ENCODE measurements around the gene EGLN2. TPM values are rescaled to one million over a fixed set of nuclear protein-coding genes. Genes with fewer than 3 reads are reported as not detected.

The EGLN2 gene
- total RNA-seq, 1 experiment from 2014 or later = 131 TPM

- Histone ChIP-seq H3K4ac (ENCODE audit: low read depth, low read length) (no peak overlapping the region), H2BK120ac (ENCODE audit: low read depth, low read length, poor library complexity, severe bottlenecking) (no peak overlapping the region), H2BK5ac (ENCODE audit: insufficient read length, low read length) (no peak overlapping the region), H2BK20ac (ENCODE audit: low read depth, low read length, poor library complexity, severe bottlenecking) (no peak overlapping the region), H3K9ac (ENCODE audit: extremely low read depth, insufficient read length, low read length) (peak overlapping the region; percentile 3), H3K23me2 (ENCODE audit: insufficient read length, low read depth, low read length, poor library complexity, severe bottlenecking) (peaks cover 5% of the 10 kb centered on the region), H3K14ac (ENCODE audit: insufficient read depth, low read length) (no peak overlapping the region), H3K9me3 (ENCODE audit: control insufficient read depth, low read depth, low read length) (no peaks in the 10 kb centered on the region), H3K79me1 (ENCODE audit: insufficient read depth, low read depth, low read length, poor library complexity, severe bottlenecking) (peaks cover 17% of the 10 kb centered on the region), H4K20me1 (ENCODE audit: control insufficient read depth, insufficient read depth, insufficient read length) (peaks cover 3% of the 10 kb centered on the region), H3K56ac (ENCODE audit: insufficient read length, low read depth, low read length) (no peak overlapping the region), H4K8ac (replicated peaks; ENCODE audit: insufficient read length, low read depth, low read length) (no peak overlapping the region), H2BK12ac (ENCODE audit: insufficient read length, low read depth, low read length) (no peak overlapping the region), H3K79me2 (ENCODE audit: insufficient read depth, low read length) (peaks cover 40% of the 10 kb centered on the region; the same call in 1 of the 2 replicates), H3K23ac (ENCODE audit: insufficient read length, low read depth, low read length) (no peak overlapping the region), H4K5ac (ENCODE audit: insufficient read length, low read depth, low read length) (no peak overlapping the region), H3K18ac (ENCODE audit: insufficient read length, low read depth, low read length) (no peak overlapping the region), H2AFZ (ENCODE audit: low read length) (no peak overlapping the region), H3K27ac (ENCODE audit: insufficient read length, low read depth, low read length) (no peak overlapping the region), H3K4me1 (ENCODE audit: insufficient read depth, low read length) (no peaks in the 10 kb centered on the region; the same call in 1 of the 2 replicates), H3K4me2 (ENCODE audit: insufficient read depth, insufficient read length, low read length) (peak overlapping the region; percentile 0), H2AK5ac (ENCODE audit: insufficient read length, low read length) (no peak overlapping the region), H4K91ac (ENCODE audit: insufficient read length, low read depth, low read length) (no peak overlapping the region), H3T11ph (ENCODE audit: low read length) (no peak overlapping the region), H3K27me3 (ENCODE audit: insufficient read depth, low read length) (no peaks in the 10 kb centered on the region; the same call in 1 of the 2 replicates), H2BK15ac (ENCODE audit: low read depth, low read length) (no peak overlapping the region)
- Mint-ChIP-seq H3K4me1 (peaks cover 22 to 31% of the 10 kb centered on the region in 2 experiments), H3K4me3 (peak overlapping the region; percentile 46 to 66), H3K36me3 (ENCODE audit: insufficient read depth in 1 of 3, low read depth in 3 of 3) (peaks cover 58 to 79% (median 69%) of the 10 kb centered on the region in 3 experiments), H3K27me3 (ENCODE audit: low read depth) (no peaks in the 10 kb centered on the region; the same call in none of the 2 replicates), H3K27ac (peak overlapping the region; percentile 4 to 89 (median 68); a peak in 6 of 7 replicates), H3K9me3 (peaks cover 0 to 3% of the 10 kb centered on the region in 2 experiments; a peak in 1 of 5 replicates)
- no peak for DNase-seq
- TF ChIP-seq CTCF (conservative IDR thresholded peaks at IDR 0.05) = no peak
- no CpG with 5 or more reads among the region's 9 CpGs for WGBS (ENCODE audit: extremely low coverage, insufficient read length, low lambda C conversion rate)
Observed at GRCh38 chr19:40754611-40755247, 44.3 kb upstream of the EGLN2 start.
